Upper lobe of left lung (tissue), 6 donors: Measurements from ENCODE around the gene DCLK1. TPM values are rescaled to one million over a fixed set of nuclear protein-coding genes. Genes with fewer than 3 reads are reported as not detected.
"Not testable (repeated sequence)": the region's sequence is repeated elsewhere in the genome, so short reads cannot be mapped to it uniquely, and the experiment has no call there.

ENCODE experiments used
- ATAC-seq, 2 donors: fragments of 200-7000 bp; cut with Tn5 transposase; one replicate each; pipeline ENCODE4 v1.9.1; 2022; ENCODE audit warnings: mild to moderate bottlenecking in 2 of 2, moderate library complexity in 2 of 2; ENCODE audit not compliant: low FRiP score in 2 of 2
- DNase-seq, 2 donors: peaks; one replicate each; pipeline ENCODE4 v3.0.0-alpha.2; 2019 to 2020
- H3K27ac ChIP-seq, 4 donors: fragments of 200-600 bp; sonication (generic); one replicate each; pipeline ENCODE4 v1.5.1; 2016 to 2019
- H3K27me3 ChIP-seq, 4 donors: fragments of 200-600 bp; sonication (generic); one replicate each; pipeline ENCODE4 v1.5.1; 2017 to 2019
- H3K36me3 ChIP-seq, 4 donors: fragments of 200-600 bp; sonication (generic); one replicate each; pipeline ENCODE4 v1.5.1; 2016 to 2019
- H3K4me1 ChIP-seq, 4 donors: fragments of 200-600 bp; sonication (generic); one replicate each; pipeline ENCODE4 v1.5.1; 2018 to 2019
- H3K4me3 ChIP-seq, 4 donors: fragments of 200-600 bp; sonication (generic); one replicate each; pipeline ENCODE4 v1.5.1; 2017 to 2019; ENCODE audit warnings: mild to moderate bottlenecking in 2 of 4, moderate library complexity in 1 of 4
- H3K9me3 ChIP-seq, 4 donors: fragments of 200-600 bp; sonication (generic); one replicate each; pipeline ENCODE4 v1.5.1; 2018 to 2019
- CTCF ChIP-seq, 6 experiments: fragments of 450-650 bp in 4 of 6; fragments of 200-600 bp in 2 of 6; sonication (generic) in 2 of 6; IDR thresholded peaks; one replicate each; pipeline ENCODE4 v1.5.1; 2016 to 2019; ENCODE audit warnings: antibody characterized with exemption in 6 of 6
- EP300 ChIP-seq, 4 donors: sonication (generic); formaldehyde crosslinking; IDR thresholded peaks; one replicate each; pipeline ENCODE4 v1.5.1; 2017; ENCODE audit warnings: antibody characterized with exemption in 4 of 4, control low read depth in 2 of 4
- POLR2A ChIP-seq, 4 donors: fragments of 450-650 bp; IDR thresholded peaks; one replicate each; pipeline ENCODE4 v1.5.1; 2016 to 2017; ENCODE audit warnings: antibody characterized with exemption in 4 of 4, mild to moderate bottlenecking in 2 of 4
- POLR2AphosphoS5 ChIP-seq, 2 donors: sonication (generic); formaldehyde crosslinking; IDR thresholded peaks; one replicate each; pipeline ENCODE4 v1.5.1; 2017; ENCODE audit warnings: antibody characterized with exemption in 2 of 2
- WGBS, 2 donors: methylation state at CpG; one replicate each; pipeline ENCODE4 v1.1.5; 2017 to 2018; 5-methylcytosine and 5-hydroxymethylcytosine counted together
- total RNA-seq, 6 donors: library from RNA; depleted of rRNA in 4 of 6; stranded (reverse); fragments of >200 nt in 4 of 6; gene quantifications; one replicate each; pipeline versions ENCODE4 v1.1.0 to v1.2.1, GENCODE V29; 2016 to 2021
- donor health status: DM: no; HTN: no; CAD: no; lungs with moderate emphysema.
- donor health status: DM: no; HTN: yes; CAD: no; lungs with severe emphysema.

The DCLK1 gene
- total RNA-seq, 6 donors from 2014 or later, result 2.1 to 14.7 (median 3.9) TPM

- no peak for DNase-seq
- H3K27ac ChIP-seq, result no peak overlapping the region
- 54 to 62% methylated on average over 3 of the region's 3 CpGs for WGBS, 2 donors
- peak in 1 of 2 donors; percentile 53 for ATAC-seq
- no peaks in the 10 kb centered on the region for H3K27me3 ChIP-seq
- no peaks in the 10 kb centered on the region for H3K4me1 ChIP-seq
- TF ChIP-seq EP300 (IDR thresholded peaks at IDR 0.05) (no peak), CTCF (IDR thresholded peaks at IDR 0.05) (no peak), POLR2A (IDR thresholded peaks at IDR 0.05) (no peak), POLR2AphosphoS5 (IDR thresholded peaks at IDR 0.05) (no peak)
- no peak overlapping the region for H3K4me3 ChIP-seq
- H3K36me3 ChIP-seq, result no peaks in the 10 kb centered on the region
- no peaks in the 10 kb centered on the region for H3K9me3 ChIP-seq
These were observed 56.5 kb downstream of the DCLK1 start for GRCh38 chr13:36074659-36075058.

GRCh38 chr13:36072152-36072935, 58.8 kb downstream of the DCLK1 start:
- Histone ChIP-seq H3K27ac (no peak overlapping the region), H3K9me3 (no peaks in the 10 kb centered on the region), H3K36me3 (no peaks in the 10 kb centered on the region), H3K27me3 (no peaks in the 10 kb centered on the region), H3K4me1 (no peaks in the 10 kb centered on the region), H3K4me3 (no peak overlapping the region)
- DNase-seq (no peak), ATAC-seq (no peak)
- TF ChIP-seq EP300 (IDR thresholded peaks at IDR 0.05) (no peak), CTCF (IDR thresholded peaks at IDR 0.05) (no peak), POLR2AphosphoS5 (IDR thresholded peaks at IDR 0.05) (no peak), POLR2A (IDR thresholded peaks at IDR 0.05) (no peak)
- 68 to 85% methylated on average over 4 of the region's 4 CpGs for WGBS, 2 donors

GRCh38 chr13:36070504-36071192, 60.5 kb downstream of the DCLK1 start:
- not testable (repeated sequence) for H3K36me3 ChIP-seq, H3K9me3 ChIP-seq, H3K27me3 ChIP-seq, H3K4me3 ChIP-seq, H3K4me1 ChIP-seq
- DNase-seq (peak in 1 of 2 donors; percentile 55), ATAC-seq (peak in 1 of 2 donors; percentile 76)
- H3K27ac ChIP-seq, result peak overlapping the region in 1 of 4 donors; percentile 16
- 80 to 85% methylated on average over 12 of the region's 12 CpGs for WGBS, 2 donors

- Histone ChIP-seq H3K36me3 (no peaks in the 10 kb centered on the region), H3K4me3 (no peak overlapping the region), H3K9me3 (no peaks in the 10 kb centered on the region), H3K27me3 (no peaks in the 10 kb centered on the region), H3K27ac (no peak overlapping the region), H3K4me1 (no peaks in the 10 kb centered on the region)
- 67 to 71% methylated on average over 6 of the region's 6 CpGs for WGBS, 2 donors
- ATAC-seq (peak in 1 of 2 donors; percentile 85), DNase-seq (no peak)
- TF ChIP-seq EP300 (IDR thresholded peaks at IDR 0.05) (no peak), CTCF (IDR thresholded peaks at IDR 0.05) (no peak), POLR2AphosphoS5 (IDR thresholded peaks at IDR 0.05) (no peak), POLR2A (IDR thresholded peaks at IDR 0.05) (no peak)
These were observed 61.3 kb downstream of the DCLK1 start for GRCh38 chr13:36069881-36070366.

- H3K27ac ChIP-seq, result no peak overlapping the region
- no peaks in the 10 kb centered on the region for H3K4me1 ChIP-seq
- H3K36me3 ChIP-seq, result no peaks in the 10 kb centered on the region
- H3K27me3 ChIP-seq, result no peaks in the 10 kb centered on the region
- 54 to 55% methylated on average over 3 of the region's 3 CpGs for WGBS, 2 donors
- TF ChIP-seq POLR2A (IDR thresholded peaks at IDR 0.05) (no peak), CTCF (IDR thresholded peaks at IDR 0.05) (no peak)
- ATAC-seq (no peak), DNase-seq (no peak)
- no peak overlapping the region for H3K4me3 ChIP-seq
- no peaks in the 10 kb centered on the region for H3K9me3 ChIP-seq
These were observed 62.2 kb downstream of the DCLK1 start for GRCh38 chr13:36068991-36069390.
